Testis (tissue), 2 donors: Measurements from ENCODE around the gene BPIFB2.

Experiments
- POLR2A ChIP-seq: fragments of 450-650 bp; IDR thresholded peaks from one replicate; pipeline ENCODE4 v1.6.1; 2017; ENCODE audit warnings: antibody characterized with exemption, mild to moderate bottlenecking, moderate library complexity
- TF ChIP-seq, protein P1 (sequence below), 3 experiments: fragments of 450-650 bp in 2 of 3; fragments of 200-600 bp in 1 of 3; sonication (generic) in 1 of 3; IDR thresholded peaks; one replicate each; pipeline ENCODE4 v1.5.1; 2016 to 2019; ENCODE audit warnings: antibody characterized with exemption in 3 of 3, mild to moderate bottlenecking in 2 of 3, moderate library complexity in 1 of 3

DNA sequence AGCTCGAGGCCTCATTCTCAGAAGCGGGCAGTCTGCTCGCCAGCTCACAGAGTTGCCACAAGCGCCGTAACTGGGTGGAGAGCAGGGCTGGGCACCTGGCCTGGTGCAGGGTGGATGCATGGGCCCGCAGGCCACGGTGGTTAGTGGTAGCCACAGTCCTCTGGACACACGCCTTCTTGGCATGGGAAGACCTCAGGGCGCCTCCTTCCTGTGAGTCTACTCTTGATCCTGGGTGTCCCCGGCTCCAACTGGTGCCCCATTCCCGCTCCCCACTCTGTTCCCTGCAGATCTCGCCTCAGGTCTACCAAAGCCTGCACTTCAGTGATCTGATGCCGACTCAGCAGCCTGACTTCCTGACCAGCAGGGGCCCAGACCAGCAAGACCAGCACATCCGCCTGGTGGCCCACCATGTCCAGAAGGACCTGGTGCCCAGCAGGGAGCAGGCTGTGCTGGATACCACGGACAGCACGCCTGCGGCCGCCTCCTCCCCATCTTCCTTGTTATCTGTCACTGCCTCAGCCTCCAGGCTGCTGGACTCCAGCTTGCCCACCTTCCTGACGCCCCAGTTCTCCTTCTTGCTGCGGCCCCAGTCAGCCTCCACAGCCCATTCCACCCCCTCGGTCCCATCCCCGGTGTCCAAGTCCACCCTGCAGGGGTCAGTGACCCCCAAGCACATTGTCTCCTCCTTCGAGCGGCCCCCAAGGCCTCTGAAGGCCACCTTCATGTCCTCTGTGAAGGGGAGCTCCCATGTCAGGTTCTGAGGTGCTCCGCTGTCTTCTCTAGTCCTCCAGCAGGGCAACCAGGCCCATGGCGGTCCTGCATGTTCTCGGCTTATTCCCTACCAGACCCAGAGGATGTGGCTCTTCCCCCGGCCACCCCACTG is 46.4 kb upstream of the BPIFB2 start:
- TF ChIP-seq, protein P1, sequence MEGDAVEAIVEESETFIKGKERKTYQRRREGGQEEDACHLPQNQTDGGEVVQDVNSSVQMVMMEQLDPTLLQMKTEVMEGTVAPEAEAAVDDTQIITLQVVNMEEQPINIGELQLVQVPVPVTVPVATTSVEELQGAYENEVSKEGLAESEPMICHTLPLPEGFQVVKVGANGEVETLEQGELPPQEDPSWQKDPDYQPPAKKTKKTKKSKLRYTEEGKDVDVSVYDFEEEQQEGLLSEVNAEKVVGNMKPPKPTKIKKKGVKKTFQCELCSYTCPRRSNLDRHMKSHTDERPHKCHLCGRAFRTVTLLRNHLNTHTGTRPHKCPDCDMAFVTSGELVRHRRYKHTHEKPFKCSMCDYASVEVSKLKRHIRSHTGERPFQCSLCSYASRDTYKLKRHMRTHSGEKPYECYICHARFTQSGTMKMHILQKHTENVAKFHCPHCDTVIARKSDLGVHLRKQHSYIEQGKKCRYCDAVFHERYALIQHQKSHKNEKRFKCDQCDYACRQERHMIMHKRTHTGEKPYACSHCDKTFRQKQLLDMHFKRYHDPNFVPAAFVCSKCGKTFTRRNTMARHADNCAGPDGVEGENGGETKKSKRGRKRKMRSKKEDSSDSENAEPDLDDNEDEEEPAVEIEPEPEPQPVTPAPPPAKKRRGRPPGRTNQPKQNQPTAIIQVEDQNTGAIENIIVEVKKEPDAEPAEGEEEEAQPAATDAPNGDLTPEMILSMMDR (IDR thresholded peaks at IDR 0.05) = no peak
- TF ChIP-seq POLR2A = no peak
